CD14-positive monocyte (primary cell): ENCODE measurements around the gene SRPK2. TPM values are rescaled to one million over a fixed set of nuclear protein-coding genes. Genes with fewer than 3 reads are reported as not detected.
"Not testable (repeated sequence)": the region's sequence is repeated elsewhere in the genome, so short reads cannot be mapped to it uniquely, and the experiment has no call there.

Experiments used
- DNase-seq, 3 donors: peaks; one replicate each; pipeline ENCODE4 v3.0.0-alpha.2; 2011 to 2022
- H2AFZ ChIP-seq: 2 replicates; pipeline ENCODE4 v1.6.0; 2012; ENCODE audit warnings: mild to moderate bottlenecking, low read depth, low read length, inconsistent platforms; ENCODE audit not compliant: insufficient read depth, poor library complexity, severe bottlenecking
- H3K27ac ChIP-seq, 2 donors: 1 replicate in 1 of 2; 2 replicates in 1 of 2; pipeline ENCODE4 v1.5.1; 2012 to 2013; ENCODE audit warnings: low read length in 2 of 2, control low read depth in 1 of 2, inconsistent platforms in 1 of 2, low read depth in 1 of 2, mild to moderate bottlenecking in 1 of 2
- H3K27me3 ChIP-seq, 2 donors: one replicate each; pipeline versions ENCODE4 v1.6.0 to v1.6.1; 2011 to 2013; ENCODE audit warnings: low read length in 2 of 2; ENCODE audit not compliant: control insufficient read depth in 2 of 2, insufficient read depth in 2 of 2
- H3K36me3 ChIP-seq, 2 donors: replicated peaks in 1 of 2; 1 replicate in 1 of 2; 2 replicates in 1 of 2; pipeline versions ENCODE4 v1.5.1 to v1.6.1; 2012 to 2013; ENCODE audit warnings: low read length in 2 of 2, control low read depth in 1 of 2, inconsistent platforms in 1 of 2, mild to moderate bottlenecking in 1 of 2; ENCODE audit not compliant: insufficient read depth in 2 of 2, control insufficient read depth in 1 of 2
- H3K4me1 ChIP-seq, 2 donors: 1 replicate in 1 of 2; 2 replicates in 1 of 2; pipeline versions ENCODE4 v1.5.1 to v1.6.1; 2012 to 2013; ENCODE audit warnings: low read length in 2 of 2, control low read depth in 1 of 2, inconsistent platforms in 1 of 2, mild to moderate bottlenecking in 1 of 2, moderate library complexity in 1 of 2; ENCODE audit not compliant: insufficient read depth in 2 of 2, control insufficient read depth in 1 of 2
- H3K4me2 ChIP-seq: replicated peaks from 2 replicates; pipeline ENCODE3; 2012; ENCODE audit warnings: low read length, moderate library complexity, mild to moderate bottlenecking; ENCODE audit not compliant: poor library complexity, severe bottlenecking; ENCODE audit errors: extremely low read depth
- H3K4me3 ChIP-seq, 3 experiments: fragments of 200-600 bp in 1 of 3; sonication (generic) in 1 of 3; replicated peaks in 1 of 3; 1 replicate in 2 of 3; 2 replicates in 1 of 3; pipeline ENCODE4 v1.5.1; 2011 to 2013; ENCODE audit warnings: low read length in 3 of 3, mild to moderate bottlenecking in 3 of 3, control low read depth in 2 of 3, low read depth in 2 of 3, inconsistent platforms in 1 of 3, moderate library complexity in 1 of 3
- H3K79me2 ChIP-seq: 2 replicates; pipeline ENCODE4 v1.6.0; 2012; ENCODE audit warnings: mild to moderate bottlenecking, control low read depth, inconsistent platforms, low read length, moderate library complexity; ENCODE audit not compliant: insufficient read depth
- H3K9ac ChIP-seq: 2 replicates; pipeline ENCODE4 v1.6.0; 2017; ENCODE audit warnings: low read length, mild to moderate bottlenecking; ENCODE audit not compliant: insufficient read depth, poor library complexity, severe bottlenecking
- H3K9me3 ChIP-seq, 2 donors: replicated peaks in 1 of 2; 1 replicate in 1 of 2; 2 replicates in 1 of 2; pipeline versions ENCODE4 v1.5.1 to v1.6.1; 2012 to 2013; ENCODE audit warnings: low read length in 2 of 2, control low read depth in 1 of 2; ENCODE audit not compliant: control insufficient read depth in 1 of 2, insufficient read depth in 1 of 2
- H4K20me1 ChIP-seq: 2 replicates; pipeline ENCODE4 v1.6.0; 2012; ENCODE audit warnings: mild to moderate bottlenecking, low read length, control low read depth, moderate library complexity; ENCODE audit not compliant: insufficient read depth
- H3K27ac Mint-ChIP-seq, 7 donors: one replicate each; pipeline ENCODE4 v1.8.0; 2020; ENCODE audit warnings: mild to moderate bottlenecking in 7 of 7, mixed read lengths in 7 of 7, moderate library complexity in 6 of 7, inconsistent platforms in 2 of 7
- H3K27me3 Mint-ChIP-seq, 3 donors: one replicate each; pipeline ENCODE4 v1.8.0; 2021 to 2022; ENCODE audit warnings: low read depth in 3 of 3, mild to moderate bottlenecking in 3 of 3, mixed read lengths in 3 of 3, moderate library complexity in 3 of 3, inconsistent platforms in 1 of 3
- H3K36me3 Mint-ChIP-seq, 2 donors: one replicate each; pipeline ENCODE4 v1.8.0; 2020; ENCODE audit warnings: mixed read lengths in 2 of 2, inconsistent platforms in 1 of 2, mild to moderate bottlenecking in 1 of 2
- H3K4me1 Mint-ChIP-seq: one replicate; pipeline ENCODE4 v1.8.0; 2020; ENCODE audit warnings: mild to moderate bottlenecking, mixed read lengths
- H3K4me3 Mint-ChIP-seq, 2 donors: one replicate each; pipeline ENCODE4 v1.8.0; 2020; ENCODE audit warnings: mild to moderate bottlenecking in 2 of 2, mixed read lengths in 2 of 2, moderate library complexity in 1 of 2
- H3K9me3 Mint-ChIP-seq, 7 donors: one replicate each; pipeline ENCODE4 v1.8.0; 2020 to 2022; ENCODE audit warnings: mixed read lengths in 7 of 7, mild to moderate bottlenecking in 6 of 7, moderate library complexity in 6 of 7, inconsistent platforms in 2 of 7
- CTCF ChIP-seq: fragments of 200-600 bp; IDR thresholded peaks from one replicate; pipeline ENCODE4 v1.8.0; 2022; ENCODE audit warnings: antibody characterized with exemption, mild to moderate bottlenecking
- WGBS: methylation state at CpG from one replicate; pipeline ENCODE4 v1.1.5; 2013; ENCODE audit warnings: missing lambda C conversion rate; ENCODE audit not compliant: insufficient coverage; 5-methylcytosine and 5-hydroxymethylcytosine counted together
- intact Hi-C, 2 donors: fragments of 100-400 bp; cut with micrococcal nuclease; formaldehyde crosslinking; loops; one replicate each; pipeline versions ENCODE4 v1.15.0 to v1.15.1; 2023
- polyA plus RNA-seq, 3 donors: library from polyadenylated mRNA; depleted of rRNA in 1 of 3; unstranded in 2 of 3; stranded (reverse) in 1 of 3; fragments of 300-500 nt in 2 of 3; fragments of >200 nt in 1 of 3; fragmentation: Illumina TruSeq in 2 of 3; gene quantifications; 1 replicate in 2 of 3; 2 replicates in 1 of 3; pipeline ENCODE4 v1.2.3, GENCODE V29; 2012 to 2021

The SRPK2 gene
- polyA plus RNA-seq, 3 donors = 12.6 to 37.7 (median 30.0) TPM

GRCh38 chr7:105305633-105306032 is 83.1 kb downstream of the SRPK2 start:
- Mint-ChIP-seq H3K9me3 (peaks cover 0 to 5% (median 3%) of the 10 kb centered on the region in 7 donors), H3K27ac (no peak overlapping the region), H3K4me3 (no peak overlapping the region), H3K27me3 (no peaks in the 10 kb centered on the region), H3K36me3 (peaks cover 0 to 10% of the 10 kb centered on the region in 2 donors), H3K4me1 (peaks cover 8% of the 10 kb centered on the region)
- no peak overlapping the region for H2AFZ ChIP-seq
- no peak overlapping the region for H3K27ac ChIP-seq
- H3K4me1 ChIP-seq = no peaks in the 10 kb centered on the region
- DNase-seq = no peak
- no peak overlapping the region for H3K4me3 ChIP-seq
- peaks cover 31% of the 10 kb centered on the region for H3K79me2 ChIP-seq
- H3K27me3 ChIP-seq = no peaks in the 10 kb centered on the region
- H3K9ac ChIP-seq = no peak overlapping the region
- intact Hi-C loops = no loop called here
- no CpG with 5 or more reads among the region's 2 CpGs for WGBS
- no peaks in the 10 kb centered on the region for H3K9me3 ChIP-seq
- H3K36me3 ChIP-seq = no peaks in the 10 kb centered on the region
- no peak for TF ChIP-seq CTCF
- no peak overlapping the region for H3K4me2 ChIP-seq
- peaks cover 78% of the 10 kb centered on the region for H4K20me1 ChIP-seq

- Mint-ChIP-seq H3K4me3 (no peak overlapping the region), H3K27me3 (no peaks in the 10 kb centered on the region), H3K4me1 (peaks cover 3% of the 10 kb centered on the region), H3K27ac (no peak overlapping the region), H3K36me3 (peaks cover 0 to 10% of the 10 kb centered on the region in 2 donors), H3K9me3 (peaks cover 0 to 5% (median 3%) of the 10 kb centered on the region in 7 donors)
- Histone ChIP-seq H3K4me2 (no peak overlapping the region), H3K36me3 (no peaks in the 10 kb centered on the region), H3K4me3 (no peak overlapping the region), H4K20me1 (peaks cover 73% of the 10 kb centered on the region), H3K27ac (no peak overlapping the region), H3K27me3 (no peaks in the 10 kb centered on the region), H3K9ac (no peak overlapping the region), H3K79me2 (peaks cover 19% of the 10 kb centered on the region), H3K9me3 (no peaks in the 10 kb centered on the region), H3K4me1 (no peaks in the 10 kb centered on the region), H2AFZ (no peak overlapping the region)
- WGBS = 100% methylated on average over 2 of the region's 5 CpGs
- no peak for DNase-seq
- TF ChIP-seq CTCF = no peak
- intact Hi-C loops = no loop called here
Observed at GRCh38 chr7:105304040-105304895, 84.5 kb downstream of the SRPK2 start.

GRCh38 chr7:105300587-105300986 is 88.1 kb downstream of the SRPK2 start:
- peaks cover 73% of the 10 kb centered on the region for H4K20me1 ChIP-seq
- H3K9ac ChIP-seq, DNase-seq, H3K27ac Mint-ChIP-seq, H3K4me1 ChIP-seq, H3K9me3 Mint-ChIP-seq, H3K27me3 Mint-ChIP-seq, H3K4me3 ChIP-seq, H3K36me3 Mint-ChIP-seq, H3K27ac ChIP-seq, H3K36me3 ChIP-seq, H2AFZ ChIP-seq, H3K9me3 ChIP-seq, H3K4me2 ChIP-seq, H3K4me3 Mint-ChIP-seq, H3K27me3 ChIP-seq, H3K4me1 Mint-ChIP-seq, intact Hi-C loops: not testable (repeated sequence)
- no CpG with 5 or more reads among the region's 6 CpGs for WGBS
- H3K79me2 ChIP-seq = peaks cover 22% of the 10 kb centered on the region
